OCI-LY3 (cell line): ENCODE results near the gene ORAI3.

ENCODE experiments used
- CTCF ChIP-seq: fragments of 200-600, 300-600 bp; sonication (generic); IDR thresholded peaks from 2 replicates; pipeline ENCODE4 v1.5.1; 2014; ENCODE audit warnings: antibody characterized with exemption, low read length, low read depth
- EZH2phosphoT487 ChIP-seq: fragments of 200-600 bp; shearing (Covaris generic); IDR thresholded peaks from 2 replicates; pipeline ENCODE4 v1.6.1; 2018; ENCODE audit warnings: antibody characterized with exemption, mixed run types, low read depth

- no peak for TF ChIP-seq CTCF
- TF ChIP-seq EZH2phosphoT487: no peak
Observed at GRCh38 chr16:30900588-30900987, 48.3 kb upstream of the ORAI3 start.
